ENCODE data around the gene GCNT2. TPM values are rescaled to one million over a fixed set of nuclear protein-coding genes. Genes with fewer than 3 reads are reported as not detected.
"Not testable (repeated sequence)": the region's sequence is repeated elsewhere in the genome, so short reads cannot be mapped to it uniquely, and the experiment has no call there.

The GCNT2 gene
- total RNA-seq, 1 experiment from 2014 or later = 18.3 TPM

DNA sequence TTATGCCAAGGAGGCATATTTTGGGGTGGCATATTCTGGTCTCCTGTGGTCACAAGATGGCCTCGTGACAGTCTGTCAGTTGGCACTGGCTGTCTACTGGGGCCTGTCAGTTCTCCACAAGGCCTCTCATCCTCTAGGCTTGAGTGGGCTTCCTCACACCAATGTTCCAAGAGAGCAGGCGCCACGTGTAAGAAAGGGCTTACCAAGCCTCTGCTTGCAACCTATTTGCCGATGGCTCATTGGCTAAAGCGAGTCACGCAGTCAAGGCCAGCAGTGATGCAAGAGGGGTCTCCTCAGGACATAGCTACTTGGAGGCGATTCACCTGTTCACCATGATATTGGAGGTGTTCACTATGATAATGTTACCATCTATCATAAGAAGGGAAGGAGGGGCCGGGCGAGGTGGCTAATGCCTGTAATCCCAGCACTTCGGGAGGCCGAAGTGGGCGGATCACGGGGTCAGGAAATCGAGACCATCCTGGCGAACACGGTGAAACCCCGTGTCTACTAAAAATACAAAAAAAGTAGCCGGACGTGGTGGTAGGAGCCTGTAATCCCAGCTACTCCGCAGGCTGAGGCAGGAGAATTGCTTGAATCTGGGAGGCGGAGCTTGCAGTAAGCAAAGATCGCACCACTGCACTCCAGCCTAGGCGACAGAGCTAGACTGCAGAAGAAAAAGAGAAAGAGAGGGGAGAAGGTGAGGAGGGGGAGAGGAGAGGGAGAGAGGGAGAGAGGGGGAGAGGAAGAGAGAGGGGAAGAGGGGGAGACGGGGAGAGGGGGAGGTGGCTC lies 138.0 kb downstream of the GCNT2 start:
- H3K27me3 ChIP-seq (ENCODE audit: low read length) = peaks cover 5% of the 10 kb centered on the region; the same call in 1 of the 2 replicates
- BruUV-seq (replicated peaks) = no TSS peak
- no peaks in the 10 kb centered on the region for H3K9me3 ChIP-seq (ENCODE audit: low read length)
- no peak overlapping the region for H3K27ac ChIP-seq (ENCODE audit: low read length)
- H3K9ac ChIP-seq (ENCODE audit: low read length) = no peak overlapping the region
- H3K9me2 ChIP-seq (replicated peaks; ENCODE audit: low read length) = no peaks in the 10 kb centered on the region
- ATAC-seq = no peak
- H3F3A ChIP-seq (ENCODE audit: low read length, unreplicated experiment) = no peaks in the 10 kb centered on the region
- H2AFZ ChIP-seq (ENCODE audit: low read length) = no peak overlapping the region
- no peaks in the 10 kb centered on the region for H3K36me3 ChIP-seq (ENCODE audit: low read depth, low read length)
- H3K4me3 ChIP-seq (ENCODE audit: low read length) = no peak overlapping the region
- no peak for DNase-seq
- no peak for TF ChIP-seq EZH2phosphoT487 (IDR thresholded peaks at IDR 0.05; ENCODE audit: borderline replicate concordance, low read length)
- TF ChIP-seq, protein P1, sequence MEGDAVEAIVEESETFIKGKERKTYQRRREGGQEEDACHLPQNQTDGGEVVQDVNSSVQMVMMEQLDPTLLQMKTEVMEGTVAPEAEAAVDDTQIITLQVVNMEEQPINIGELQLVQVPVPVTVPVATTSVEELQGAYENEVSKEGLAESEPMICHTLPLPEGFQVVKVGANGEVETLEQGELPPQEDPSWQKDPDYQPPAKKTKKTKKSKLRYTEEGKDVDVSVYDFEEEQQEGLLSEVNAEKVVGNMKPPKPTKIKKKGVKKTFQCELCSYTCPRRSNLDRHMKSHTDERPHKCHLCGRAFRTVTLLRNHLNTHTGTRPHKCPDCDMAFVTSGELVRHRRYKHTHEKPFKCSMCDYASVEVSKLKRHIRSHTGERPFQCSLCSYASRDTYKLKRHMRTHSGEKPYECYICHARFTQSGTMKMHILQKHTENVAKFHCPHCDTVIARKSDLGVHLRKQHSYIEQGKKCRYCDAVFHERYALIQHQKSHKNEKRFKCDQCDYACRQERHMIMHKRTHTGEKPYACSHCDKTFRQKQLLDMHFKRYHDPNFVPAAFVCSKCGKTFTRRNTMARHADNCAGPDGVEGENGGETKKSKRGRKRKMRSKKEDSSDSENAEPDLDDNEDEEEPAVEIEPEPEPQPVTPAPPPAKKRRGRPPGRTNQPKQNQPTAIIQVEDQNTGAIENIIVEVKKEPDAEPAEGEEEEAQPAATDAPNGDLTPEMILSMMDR (conservative IDR thresholded peaks at IDR 0.05; ENCODE audit: low read depth, low read length) = no peak
- no peak for TF ChIP-seq EZH2 (IDR thresholded peaks at IDR 0.05; ENCODE audit: low read length, unreplicated experiment)
- ChIA-PET POLR2A (ENCODE audit: unreplicated experiment) (no interaction called here), CTCF (no interaction called here)
- H3K79me2 ChIP-seq (ENCODE audit: low read length) = no peaks in the 10 kb centered on the region
- no peaks in the 10 kb centered on the region for H3K4me1 ChIP-seq (ENCODE audit: insufficient read depth, low read length)
- intact Hi-C loops (cut with micrococcal nuclease) = no loop called here
- H4K20me1 ChIP-seq (ENCODE audit: low read length) = no peaks in the 10 kb centered on the region
- H3K4me2 ChIP-seq (ENCODE audit: low read length) = no peak overlapping the region

DNA sequence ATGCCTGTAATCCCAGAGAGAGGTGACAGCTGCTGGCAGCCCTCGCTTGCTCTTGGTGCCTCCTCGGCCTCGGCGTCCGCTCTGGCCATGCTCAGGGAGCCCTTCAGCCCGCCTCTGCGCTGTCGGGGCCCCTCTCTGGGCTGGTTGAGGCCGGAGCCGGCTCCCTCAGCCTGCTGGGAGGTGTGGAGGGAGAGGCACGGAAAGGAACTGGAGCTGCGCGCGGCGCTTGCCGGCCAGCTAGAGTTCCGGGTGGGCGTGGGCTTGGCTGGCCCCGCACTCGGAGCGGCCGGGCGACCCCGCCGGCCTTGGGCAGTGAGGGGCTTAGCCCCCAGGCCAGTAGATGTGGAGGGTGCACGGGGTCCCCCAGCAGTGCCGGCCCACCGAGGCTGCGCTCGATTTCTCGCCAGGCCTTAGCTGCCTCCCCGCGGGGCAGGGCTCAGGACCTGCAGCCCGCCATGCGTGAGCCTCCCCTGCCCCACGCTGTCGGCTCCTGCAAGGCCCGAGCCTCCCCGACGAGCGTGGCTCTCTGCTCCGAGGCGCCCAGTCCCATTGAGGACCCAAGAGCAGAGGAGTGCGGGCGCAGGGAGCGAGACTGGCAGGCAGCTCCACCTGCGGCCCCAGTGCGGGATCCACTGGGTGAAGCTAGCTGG lies 138.7 kb downstream of the GCNT2 start:
- H3K27ac ChIP-seq (ENCODE audit: low read length) = no peak overlapping the region
- H3K4me1 ChIP-seq (ENCODE audit: insufficient read depth, low read length) = no peaks in the 10 kb centered on the region
- no peaks in the 10 kb centered on the region for H3K9me3 ChIP-seq (ENCODE audit: low read length)
- ATAC-seq = no peak
- no peak overlapping the region for H3K9ac ChIP-seq (ENCODE audit: low read length)
- H3K4me3 ChIP-seq (ENCODE audit: low read length) = no peak overlapping the region
- H3F3A ChIP-seq (ENCODE audit: low read length, unreplicated experiment) = no peaks in the 10 kb centered on the region
- H3K4me2 ChIP-seq (ENCODE audit: low read length) = no peak overlapping the region
- no peaks in the 10 kb centered on the region for H3K36me3 ChIP-seq (ENCODE audit: low read depth, low read length)
- H3K79me2 ChIP-seq (ENCODE audit: low read length) = no peaks in the 10 kb centered on the region
- BruUV-seq (replicated peaks) = no TSS peak
- ChIA-PET POLR2A (ENCODE audit: unreplicated experiment) (no interaction called here), CTCF (no interaction called here)
- no peaks in the 10 kb centered on the region for H3K9me2 ChIP-seq (replicated peaks; ENCODE audit: low read length)
- no peaks in the 10 kb centered on the region for H4K20me1 ChIP-seq (ENCODE audit: low read length)
- no peak for DNase-seq
- TF ChIP-seq EZH2phosphoT487 (IDR thresholded peaks at IDR 0.05; ENCODE audit: borderline replicate concordance, low read length) (no peak), EZH2 (IDR thresholded peaks at IDR 0.05; ENCODE audit: low read length, unreplicated experiment) (no peak)
- TF ChIP-seq, protein P1 (conservative IDR thresholded peaks at IDR 0.05; ENCODE audit: low read depth, low read length) = no peak
- H3K27me3 ChIP-seq (ENCODE audit: low read length) = peaks cover 5% of the 10 kb centered on the region; the same call in 1 of the 2 replicates
- H2AFZ ChIP-seq (ENCODE audit: low read length) = no peak overlapping the region
- intact Hi-C loops (cut with micrococcal nuclease) = no loop called here

DNA sequence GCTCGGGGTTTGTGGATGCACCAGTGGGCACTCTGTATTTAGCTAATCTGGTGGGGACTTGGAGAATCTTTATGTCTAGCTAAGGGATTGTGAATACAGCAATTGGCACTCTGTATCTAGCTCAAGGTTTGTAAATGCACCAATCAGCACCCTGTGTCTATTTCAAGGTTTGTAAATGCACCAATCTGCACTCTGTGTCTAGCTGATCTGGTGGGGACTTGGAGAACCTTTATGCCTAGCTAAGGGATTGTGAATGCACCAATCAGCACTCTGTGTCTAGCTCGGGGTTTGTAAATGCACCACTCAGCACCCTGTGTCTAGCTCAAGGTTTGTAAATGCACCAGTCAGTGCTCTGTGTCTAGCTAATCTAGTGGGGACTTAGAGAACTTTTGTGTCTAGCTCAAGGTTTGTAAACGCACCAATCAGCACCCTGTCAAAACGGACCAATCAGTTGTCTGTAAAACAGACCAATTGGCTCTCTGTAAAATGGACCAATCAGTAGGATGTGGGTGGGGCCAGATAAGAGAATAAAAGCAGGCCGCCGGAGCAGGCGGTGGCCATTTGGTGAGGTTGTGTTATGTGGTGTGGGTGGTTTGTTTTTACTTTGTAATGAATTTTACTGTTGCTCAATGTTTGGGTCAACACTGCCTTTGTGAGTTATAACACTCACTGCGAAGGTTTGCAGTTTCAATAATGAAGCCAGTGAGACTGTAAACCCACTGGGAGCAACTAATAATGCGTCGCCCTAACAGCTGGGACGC lies 139.5 kb downstream of the GCNT2 start:
- POLR2A ChIA-PET (ENCODE audit: unreplicated experiment); H3K9me2 ChIP-seq (replicated peaks; ENCODE audit: low read length): not testable (repeated sequence)

More for the DNA sequence above, 139.5 kb downstream of the GCNT2 start:
- H3K4me3 ChIP-seq (ENCODE audit: low read length); H3K4me2 ChIP-seq (ENCODE audit: low read length); H3K36me3 ChIP-seq (ENCODE audit: low read depth, low read length); H3F3A ChIP-seq (ENCODE audit: low read length, unreplicated experiment); H2AFZ ChIP-seq (ENCODE audit: low read length); BruUV-seq (replicated peaks); H3K79me2 ChIP-seq (ENCODE audit: low read length); H3K9ac ChIP-seq (ENCODE audit: low read length); H4K20me1 ChIP-seq (ENCODE audit: low read length); ATAC-seq; H3K4me1 ChIP-seq (ENCODE audit: insufficient read depth, low read length); H3K27me3 ChIP-seq (ENCODE audit: low read length); DNase-seq; intact Hi-C loops (cut with micrococcal nuclease); H3K9me3 ChIP-seq (ENCODE audit: low read length); H3K27ac ChIP-seq (ENCODE audit: low read length); CTCF ChIA-PET: not testable (repeated sequence)
